GM12878 (cell line): ENCODE measurements around the gene RAMP1. TPM values are rescaled to one million over a fixed set of nuclear protein-coding genes. Genes with fewer than 3 reads are reported as not detected.

Experiments
- ATAC-seq: fragments of 200-7000 bp; cut with Tn5 transposase; 3 replicates; pipeline ENCODE4 v1.9.1; 2020; ENCODE audit warnings: mild to moderate bottlenecking, moderate library complexity
- BruUV-seq: library from RNA; stranded (reverse); fragments of 400-500 nt; replicated peaks from 2 replicates; lab custom pipeline; 2021; lab: Mats Ljungman, UMichigan
- CTCF ChIA-PET: fragments of 300-600 bp; sonication (Branson Sonifier 250); formaldehyde crosslinking; extraction: SDS; loops from one replicate; lab custom pipeline; 2021; ENCODE audit warnings: inconsistent platforms; lab: Yijun Ruan, JAX
- POLR2A ChIA-PET: fragments of 350-600 bp; formaldehyde crosslinking; extraction: SDS; loops from one replicate; lab custom pipeline; 2021; ENCODE audit warnings: inconsistent platforms; lab: Charles Lee
- RAD21 ChIA-PET: fragments of 300-600 bp; sonication (Branson Sonifier 250); formaldehyde crosslinking; loops from one replicate; lab custom pipeline; 2023; ENCODE audit warnings: antibody characterized with exemption; ENCODE audit not compliant: unreplicated experiment; lab: Charles Lee
- SMC1A ChIA-PET: fragments of 300-600 bp; sonication (Branson Sonifier 250); formaldehyde crosslinking; loops from one replicate; lab custom pipeline; 2023; ENCODE audit not compliant: unreplicated experiment, uncharacterized antibody; lab: Charles Lee
- DNase-seq: peaks from one replicate; pipeline ENCODE4 v3.0.0-alpha.2; 2011; ENCODE audit warnings: low read depth, low spot score
- FAIRE-seq: peaks from 3 replicates; lab custom pipeline; 2011; peaks lifted over from hg19 to GRCh38; lab: Jason Lieb, UNC
- H2AFZ ChIP-seq: 2 replicates; pipeline ENCODE4 v1.6.0; 2011; ENCODE audit warnings: low read depth, low read length, control low read depth; ENCODE audit not compliant: control insufficient read depth
- H3K27ac ChIP-seq: 2 replicates; pipeline ENCODE4 v1.5.1; 2011; ENCODE audit warnings: control low read depth; ENCODE audit not compliant: control insufficient read depth, insufficient read depth
- H3K27me3 ChIP-seq, 2 experiments: replicated peaks in 1 of 2; 2 replicates each; pipeline versions ENCODE4 v1.6.0 to v1.6.1; 2011; ENCODE audit warnings: low read length in 1 of 2; ENCODE audit not compliant: control insufficient read depth in 2 of 2, insufficient read depth in 2 of 2
- H3K36me3 ChIP-seq, 2 experiments: 2 replicates each; pipeline ENCODE4 v1.5.1; 2011; ENCODE audit warnings: low read length in 1 of 2; ENCODE audit not compliant: control insufficient read depth in 2 of 2, insufficient read depth in 2 of 2
- H3K4me1 ChIP-seq: 2 replicates; pipeline ENCODE4 v1.6.1; 2011; ENCODE audit warnings: mild to moderate bottlenecking, low read length, moderate library complexity, mixed read lengths; ENCODE audit not compliant: control insufficient read depth, insufficient read depth
- H3K4me2 ChIP-seq: 2 replicates; pipeline ENCODE4 v1.6.0; 2011; ENCODE audit warnings: control low read depth; ENCODE audit not compliant: control insufficient read depth, insufficient read depth
- H3K4me3 ChIP-seq: fragments of 200-600 bp; sonication (generic); 2 replicates; pipeline ENCODE4 v1.5.1; 2016
- H3K79me2 ChIP-seq: 2 replicates; pipeline ENCODE4 v1.6.0; 2011; ENCODE audit warnings: low read length; ENCODE audit not compliant: control insufficient read depth, insufficient read depth
- H3K9ac ChIP-seq: 2 replicates; pipeline ENCODE4 v1.8.0; 2011; ENCODE audit warnings: low read length, control low read depth, mixed read lengths; ENCODE audit not compliant: control insufficient read depth, insufficient read depth
- H3K9me3 ChIP-seq: replicated peaks from 3 replicates; pipeline ENCODE4 v1.5.1; 2011; ENCODE audit warnings: mild to moderate bottlenecking, low read length; ENCODE audit not compliant: control insufficient read depth, insufficient read depth
- H4K20me1 ChIP-seq: 2 replicates; pipeline ENCODE4 v1.6.0; 2011; ENCODE audit not compliant: control insufficient read depth, insufficient read depth
- GATAD2B ChIP-seq: fragments of 450-650 bp; conservative IDR thresholded peaks from 2 replicates; pipeline ENCODE4 v1.6.1; 2017; ENCODE audit warnings: low read depth, mild to moderate bottlenecking, moderate library complexity
- HDAC6 ChIP-seq: fragments of 200-600 bp; sonication (generic); IDR thresholded peaks from one replicate; pipeline ENCODE4 v1.8.0; 2017; ENCODE audit warnings: antibody characterized with exemption; ENCODE audit not compliant: unreplicated experiment
- KDM1A ChIP-seq: fragments of 200-600 bp; sonication (generic); IDR thresholded peaks from 2 replicates; pipeline ENCODE4 v1.6.1; 2016; ENCODE audit warnings: borderline replicate concordance
- POLR2AphosphoS5 ChIP-seq: IDR thresholded peaks from 2 replicates; pipeline ENCODE4 v1.6.1; 2011; ENCODE audit warnings: mild to moderate bottlenecking, low read length, inconsistent platforms
- RAD21 ChIP-seq: IDR thresholded peaks from 2 replicates; pipeline ENCODE4 v1.6.1; 2011; ENCODE audit warnings: mild to moderate bottlenecking, low read depth, low read length, moderate library complexity; ENCODE audit not compliant: insufficient read depth
- RCOR1 ChIP-seq: conservative IDR thresholded peaks from 2 replicates; pipeline ENCODE4 v1.6.1; 2012; ENCODE audit warnings: low read depth, low read length, improper control_type of control experiment
- STAT1 ChIP-seq: fragments of 450-650 bp; conservative IDR thresholded peaks from 2 replicates; pipeline ENCODE4 v1.6.1; 2014; ENCODE audit warnings: antibody characterized with exemption, mild to moderate bottlenecking
- whole genome bisulfite sequencing: methylation state at CpG from one replicate; pipeline ENCODE4 v1.1.6; 2016; ENCODE audit warnings: low lambda C conversion rate; ENCODE audit not compliant: insufficient replicate concordance, insufficient coverage; ENCODE audit errors: missing lambda C conversion rate; 5-methylcytosine and 5-hydroxymethylcytosine counted together
- in situ Hi-C: fragments of 300-500 bp; cut with MboI; formaldehyde crosslinking; loops from 9 replicates; pipeline ENCODE4 v1.14.3; 2018; ENCODE audit warnings: mixed read lengths
- intact Hi-C: fragments of 100-400 bp; cut with micrococcal nuclease; formaldehyde crosslinking; loops from one replicate; pipeline ENCODE4 v1.14.2; 2022; ENCODE audit not compliant: unreplicated experiment
- polyA plus RNA-seq, 11 experiments: library from polyadenylated mRNA; depleted of rRNA in 4 of 11; unstranded in 6 of 11; stranded (reverse) in 5 of 11; fragments of >200 nt; fragmentation: Nextera tagmentation in 4 of 11; fragmentation: Illumina TruSeq in 1 of 11; extraction: Ambion mirVana in 4 of 11; extraction: Trizol in 1 of 11; gene quantifications; 1 replicate in 1 of 11; 2 replicates in 10 of 11; pipeline versions ENCODE4 v1.2.1 to v1.2.3, GENCODE V29; 2011 to 2016; ENCODE audit warnings: inconsistent platforms in 2 of 11, missing spikeins in 2 of 11, low read depth in 1 of 11
- total RNA-seq, 4 experiments: library from RNA; depleted of rRNA in 3 of 4; stranded (reverse); fragments of >200 nt in 3 of 4; fragmentation: Illumina TruSeq in 1 of 4; extraction: Trizol in 1 of 4; gene quantifications; 2 replicates each; pipeline versions ENCODE4 v1.2.1 to v1.2.3, GENCODE V29; 2013 to 2021
- TF ChIP-seq, protein P1 (sequence below): fragments of 450-650 bp; IDR thresholded peaks from 2 replicates; pipeline ENCODE4 v1.6.1; 2018; ENCODE audit warnings: borderline replicate concordance, mild to moderate bottlenecking; ENCODE audit not compliant: partially characterized antibody
- TF ChIP-seq, protein P2 (sequence below): IDR thresholded peaks from 2 replicates; pipeline ENCODE4 v1.6.1; 2012; ENCODE audit warnings: improper control_type of control experiment, low read depth, low read length; ENCODE audit not compliant: insufficient replicate concordance

The RAMP1 gene
- total and polyA plus RNA-seq, 10 of the 15 experiments (the other 5 are each of a cell fraction or from before 2014, with no cell fraction given): 0.11 to 0.19 (median 0.12) TPM; not detected in 7

DNA sequence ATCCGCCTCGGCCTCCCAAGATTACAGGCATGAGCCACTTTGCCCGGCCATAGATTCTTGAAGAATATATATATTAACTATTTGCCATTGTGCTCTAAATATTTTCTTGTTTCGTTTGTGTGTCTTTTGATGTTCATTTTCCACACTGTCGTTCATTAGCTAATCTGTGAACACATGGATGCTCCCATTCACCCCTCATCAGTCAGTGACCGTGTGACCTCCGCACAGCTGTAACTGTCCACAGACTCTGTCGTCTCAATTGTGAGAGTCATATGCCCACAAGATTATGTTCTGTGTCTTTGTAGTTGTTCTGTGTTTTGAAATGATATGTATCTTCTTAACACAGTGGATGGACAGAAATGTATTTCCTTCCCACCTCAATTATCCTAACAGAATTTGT, 29.6 kb downstream of the RAMP1 start:
- ChIA-PET RAD21 (interaction anchor here (0.6 kb wide), 1 partner anchor 57 kb away, joined by 4 read pairs; no protein-coding TSS in a partner anchor), SMC1A (interaction anchor here (0.9 kb wide), 1 partner anchor 37 kb away, joined by 3 read pairs; no protein-coding TSS in a partner anchor), POLR2A (no interaction called here), CTCF (no interaction called here)
- no peaks in the 10 kb centered on the region for H3K36me3 ChIP-seq
- H3K4me3 ChIP-seq: no peak overlapping the region
- no peaks in the 10 kb centered on the region for H4K20me1 ChIP-seq
- no peak overlapping the region for H3K27ac ChIP-seq
- intact Hi-C loops (no loop called here), in situ Hi-C loops (no loop called here)
- no peaks in the 10 kb centered on the region for H3K9me3 ChIP-seq
- ATAC-seq (no peak), DNase-seq (no peak), FAIRE-seq (no peak)
- H3K79me2 ChIP-seq: no peaks in the 10 kb centered on the region
- no peak overlapping the region for H3K9ac ChIP-seq
- H3K4me2 ChIP-seq: no peak overlapping the region
- no TSS peak for BruUV-seq
- no peaks in the 10 kb centered on the region for H3K4me1 ChIP-seq
- 68% methylated on average over 8 of the region's 8 CpGs for WGBS
- H2AFZ ChIP-seq: no peak overlapping the region
- no peak for TF ChIP-seq KDM1A
- H3K27me3 ChIP-seq: no peaks in the 10 kb centered on the region

DNA sequence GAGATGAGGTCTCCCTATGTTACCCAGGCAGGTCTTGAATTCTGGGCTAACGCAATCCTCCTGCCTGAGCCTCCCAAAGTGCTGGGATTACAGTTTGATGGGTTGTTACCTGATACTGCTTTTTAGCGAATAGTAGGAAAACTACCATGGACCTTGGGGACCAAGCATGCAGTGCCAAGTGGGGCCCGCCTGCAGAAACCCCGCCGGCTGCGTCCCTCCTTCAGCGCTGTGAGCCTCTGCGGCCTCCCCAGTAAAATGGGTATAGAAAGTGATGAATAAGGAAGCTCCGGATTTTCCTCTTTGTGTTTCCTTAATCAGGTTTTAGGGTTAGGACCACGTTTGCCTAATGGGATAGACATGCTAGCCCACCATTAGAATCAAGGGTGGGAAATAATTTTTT, 30.4 kb downstream of the RAMP1 start:
- intact Hi-C loops (no loop called here), in situ Hi-C loops (no loop called here)
- ChIA-PET POLR2A (interaction anchor here (0.5 to 1.1 kb wide), 2 partner anchors 12 to 219 kb away, joined by 3 to 6 read pairs; no protein-coding TSS in a partner anchor), RAD21 (interaction anchor here (1.0 to 1.6 kb wide), 3 partner anchors 9 to 197 kb away, joined by 3 read pairs; no protein-coding TSS in a partner anchor), CTCF (interaction anchor here (1.1 to 1.2 kb wide), 2 partner anchors 15 to 17 kb away, joined by 3 read pairs; no protein-coding TSS in a partner anchor), SMC1A (interaction anchor here (0.6 to 1.0 kb wide), 5 partner anchors 9 to 109 kb away, joined by 3 to 4 read pairs (median 3); no protein-coding TSS in a partner anchor)
- no peak for ATAC-seq
- WGBS: 86% methylated on average over 10 of the region's 10 CpGs
- no peaks in the 10 kb centered on the region for H4K20me1 ChIP-seq
- no peaks in the 10 kb centered on the region for H3K9me3 ChIP-seq
- FAIRE-seq: no peak
- H3K27ac ChIP-seq: no peak overlapping the region
- H3K27me3 ChIP-seq: no peaks in the 10 kb centered on the region
- H2AFZ ChIP-seq: no peak overlapping the region
- H3K4me3 ChIP-seq: no peak overlapping the region
- H3K4me1 ChIP-seq: no peaks in the 10 kb centered on the region
- no peak for DNase-seq
- no peak overlapping the region for H3K9ac ChIP-seq
- BruUV-seq: no TSS peak
- H3K36me3 ChIP-seq: no peaks in the 10 kb centered on the region
- H3K79me2 ChIP-seq: no peaks in the 10 kb centered on the region
- H3K4me2 ChIP-seq: no peak overlapping the region
- TF ChIP-seq, protein P1, sequence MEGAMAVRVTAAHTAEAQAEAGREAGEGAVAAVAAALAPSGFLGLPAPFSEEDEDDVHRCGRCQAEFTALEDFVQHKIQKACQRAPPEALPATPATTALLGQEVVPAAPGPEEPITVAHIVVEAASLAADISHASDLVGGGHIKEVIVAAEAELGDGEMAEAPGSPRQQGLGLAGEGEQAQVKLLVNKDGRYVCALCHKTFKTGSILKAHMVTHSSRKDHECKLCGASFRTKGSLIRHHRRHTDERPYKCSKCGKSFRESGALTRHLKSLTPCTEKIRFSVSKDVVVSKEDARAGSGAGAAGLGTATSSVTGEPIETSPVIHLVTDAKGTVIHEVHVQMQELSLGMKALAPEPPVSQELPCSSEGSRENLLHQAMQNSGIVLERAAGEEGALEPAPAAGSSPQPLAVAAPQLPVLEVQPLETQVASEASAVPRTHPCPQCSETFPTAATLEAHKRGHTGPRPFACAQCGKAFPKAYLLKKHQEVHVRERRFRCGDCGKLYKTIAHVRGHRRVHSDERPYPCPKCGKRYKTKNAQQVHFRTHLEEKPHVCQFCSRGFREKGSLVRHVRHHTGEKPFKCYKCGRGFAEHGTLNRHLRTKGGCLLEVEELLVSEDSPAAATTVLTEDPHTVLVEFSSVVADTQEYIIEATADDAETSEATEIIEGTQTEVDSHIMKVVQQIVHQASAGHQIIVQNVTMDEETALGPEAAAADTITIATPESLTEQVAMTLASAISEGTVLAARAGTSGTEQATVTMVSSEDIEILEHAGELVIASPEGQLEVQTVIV: no peak
- TF ChIP-seq HDAC6 (no peak), GATAD2B (no peak), POLR2AphosphoS5 (no peak), RCOR1 (no peak), STAT1 (no peak), RAD21 (no peak)
- TF ChIP-seq, protein P2, sequence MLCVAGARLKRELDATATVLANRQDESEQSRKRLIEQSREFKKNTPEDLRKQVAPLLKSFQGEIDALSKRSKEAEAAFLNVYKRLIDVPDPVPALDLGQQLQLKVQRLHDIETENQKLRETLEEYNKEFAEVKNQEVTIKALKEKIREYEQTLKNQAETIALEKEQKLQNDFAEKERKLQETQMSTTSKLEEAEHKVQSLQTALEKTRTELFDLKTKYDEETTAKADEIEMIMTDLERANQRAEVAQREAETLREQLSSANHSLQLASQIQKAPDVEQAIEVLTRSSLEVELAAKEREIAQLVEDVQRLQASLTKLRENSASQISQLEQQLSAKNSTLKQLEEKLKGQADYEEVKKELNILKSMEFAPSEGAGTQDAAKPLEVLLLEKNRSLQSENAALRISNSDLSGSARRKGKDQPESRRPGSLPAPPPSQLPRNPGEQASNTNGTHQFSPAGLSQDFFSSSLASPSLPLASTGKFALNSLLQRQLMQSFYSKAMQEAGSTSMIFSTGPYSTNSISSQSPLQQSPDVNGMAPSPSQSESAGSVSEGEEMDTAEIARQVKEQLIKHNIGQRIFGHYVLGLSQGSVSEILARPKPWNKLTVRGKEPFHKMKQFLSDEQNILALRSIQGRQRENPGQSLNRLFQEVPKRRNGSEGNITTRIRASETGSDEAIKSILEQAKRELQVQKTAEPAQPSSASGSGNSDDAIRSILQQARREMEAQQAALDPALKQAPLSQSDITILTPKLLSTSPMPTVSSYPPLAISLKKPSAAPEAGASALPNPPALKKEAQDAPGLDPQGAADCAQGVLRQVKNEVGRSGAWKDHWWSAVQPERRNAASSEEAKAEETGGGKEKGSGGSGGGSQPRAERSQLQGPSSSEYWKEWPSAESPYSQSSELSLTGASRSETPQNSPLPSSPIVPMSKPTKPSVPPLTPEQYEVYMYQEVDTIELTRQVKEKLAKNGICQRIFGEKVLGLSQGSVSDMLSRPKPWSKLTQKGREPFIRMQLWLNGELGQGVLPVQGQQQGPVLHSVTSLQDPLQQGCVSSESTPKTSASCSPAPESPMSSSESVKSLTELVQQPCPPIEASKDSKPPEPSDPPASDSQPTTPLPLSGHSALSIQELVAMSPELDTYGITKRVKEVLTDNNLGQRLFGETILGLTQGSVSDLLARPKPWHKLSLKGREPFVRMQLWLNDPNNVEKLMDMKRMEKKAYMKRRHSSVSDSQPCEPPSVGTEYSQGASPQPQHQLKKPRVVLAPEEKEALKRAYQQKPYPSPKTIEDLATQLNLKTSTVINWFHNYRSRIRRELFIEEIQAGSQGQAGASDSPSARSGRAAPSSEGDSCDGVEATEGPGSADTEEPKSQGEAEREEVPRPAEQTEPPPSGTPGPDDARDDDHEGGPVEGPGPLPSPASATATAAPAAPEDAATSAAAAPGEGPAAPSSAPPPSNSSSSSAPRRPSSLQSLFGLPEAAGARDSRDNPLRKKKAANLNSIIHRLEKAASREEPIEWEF: no peak
